ENCODE data around the gene MESP1. TPM values are rescaled to one million over a fixed set of nuclear protein-coding genes. Genes with fewer than 3 reads are reported as not detected.

The MESP1 gene
- total and polyA plus RNA-seq, 2 of the 13 experiments (the other 11 are each of a cell fraction or from before 2014, with no cell fraction given) = not detected

DNA sequence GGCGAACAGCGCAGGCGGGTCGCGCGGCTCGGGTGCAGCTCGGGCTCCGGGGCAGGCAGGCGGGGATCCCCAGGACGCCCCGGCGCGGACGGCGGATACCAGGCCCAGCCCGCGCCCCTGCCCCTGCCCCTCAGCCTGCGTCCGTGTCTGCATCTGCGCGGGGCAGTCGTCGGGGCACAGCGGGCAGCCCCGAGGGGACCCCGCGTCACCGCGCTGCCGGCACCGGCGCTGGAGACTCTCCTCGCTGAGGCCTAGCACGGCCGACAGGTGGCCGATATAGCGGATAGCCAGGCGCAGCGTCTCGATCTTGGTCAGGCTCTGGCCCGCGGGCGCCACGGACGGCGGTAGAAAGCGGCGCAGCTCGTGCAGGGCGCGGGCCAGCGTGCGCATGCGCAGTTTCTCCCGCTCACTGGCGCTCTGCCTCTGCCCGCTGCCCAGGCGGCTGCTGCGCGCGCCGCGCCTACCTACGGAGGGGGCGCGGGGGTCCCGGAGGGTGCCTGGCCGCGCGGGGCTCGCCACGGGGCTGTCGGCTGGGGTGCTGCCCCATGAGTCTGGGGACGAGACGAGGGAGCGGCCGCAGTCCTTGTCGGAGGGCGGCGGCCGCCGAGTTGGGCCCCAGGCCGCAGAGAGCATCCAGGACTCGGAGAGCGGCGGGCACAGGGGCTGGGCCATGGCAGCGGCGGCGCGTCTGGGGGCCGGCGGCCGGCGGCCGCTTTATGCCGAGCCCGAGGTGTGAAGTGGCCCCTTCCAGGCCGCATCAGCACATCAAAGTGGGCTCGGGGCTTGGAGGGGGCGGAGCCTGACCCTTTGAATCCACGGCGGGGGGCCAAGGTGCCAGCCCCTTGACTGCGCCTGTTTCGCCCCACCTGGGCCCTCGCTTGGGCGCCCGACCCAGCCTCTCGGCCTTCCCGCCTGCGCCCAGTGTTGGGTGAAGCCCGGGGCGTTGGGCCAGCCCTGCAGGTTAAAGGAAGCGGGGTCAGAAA lies at the start of gene MESP1 (continued):
- TF ChIP-seq ARID3A (IDR thresholded peaks at IDR 0.05; ENCODE audit: low read depth, low read length) (0 out of 2 replicates have a peak, but pooled peaks have one; percentile 20), ELF3 (CRISPR knock-in tag; IDR thresholded peaks at IDR 0.05) (0 out of 2 replicates have a peak, but pooled peaks have one; percentile 30), PHF21A (CRISPR knock-in tag; IDR thresholded peaks at IDR 0.05) (peak; percentile 68), AKNA (CRISPR knock-in tag; IDR thresholded peaks at IDR 0.05; ENCODE audit: borderline replicate concordance) (no peak), ATF7-NPFF (CRISPR knock-in tag; IDR thresholded peaks at IDR 0.05; ENCODE audit: low read depth) (peak; percentile 65; the same call in 1 of the 2 replicates), NONO (IDR thresholded peaks at IDR 0.05) (no peak), NONO (CRISPR knock-in tag; conservative IDR thresholded peaks at IDR 0.05) (0 out of 2 replicates have a peak, but pooled peaks have one; percentile 64), SIX4 (CRISPR knock-in tag; IDR thresholded peaks at IDR 0.05) (0 out of 2 replicates have a peak, but pooled peaks have one; percentile 41), HDAC1 (CRISPR knock-in tag; IDR thresholded peaks at IDR 0.05) (peak; percentile 38; the same call in 1 of the 2 replicates), FOSL2 (CRISPR knock-in tag; IDR thresholded peaks at IDR 0.05) (peak; percentile 32; the same call in 1 of the 2 replicates), RNF2 (conservative IDR thresholded peaks at IDR 0.05; ENCODE audit: low read depth) (peak; percentile 90), KDM5B (CRISPR knock-in tag; IDR thresholded peaks at IDR 0.05; ENCODE audit: borderline replicate concordance) (peak; percentile 92), ZBTB43 (CRISPR knock-in tag; conservative IDR thresholded peaks at IDR 0.05) (peak; percentile 48; the same call in 1 of the 2 replicates), NR2F2 (IDR thresholded peaks at IDR 0.05; ENCODE audit: borderline replicate concordance, low read depth) (no peak), RFXAP (CRISPR knock-in tag; IDR thresholded peaks at IDR 0.05; ENCODE audit: borderline replicate concordance) (peak; percentile 41; the same call in 1 of the 2 replicates)
- TF ChIP-seq, protein P1, sequence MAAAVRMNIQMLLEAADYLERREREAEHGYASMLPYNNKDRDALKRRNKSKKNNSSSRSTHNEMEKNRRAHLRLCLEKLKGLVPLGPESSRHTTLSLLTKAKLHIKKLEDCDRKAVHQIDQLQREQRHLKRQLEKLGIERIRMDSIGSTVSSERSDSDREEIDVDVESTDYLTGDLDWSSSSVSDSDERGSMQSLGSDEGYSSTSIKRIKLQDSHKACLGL (CRISPR knock-in tag; IDR thresholded peaks at IDR 0.05) = peak; percentile 70; the same call in 1 of the 2 replicates
- TF ChIP-seq, protein P2, sequence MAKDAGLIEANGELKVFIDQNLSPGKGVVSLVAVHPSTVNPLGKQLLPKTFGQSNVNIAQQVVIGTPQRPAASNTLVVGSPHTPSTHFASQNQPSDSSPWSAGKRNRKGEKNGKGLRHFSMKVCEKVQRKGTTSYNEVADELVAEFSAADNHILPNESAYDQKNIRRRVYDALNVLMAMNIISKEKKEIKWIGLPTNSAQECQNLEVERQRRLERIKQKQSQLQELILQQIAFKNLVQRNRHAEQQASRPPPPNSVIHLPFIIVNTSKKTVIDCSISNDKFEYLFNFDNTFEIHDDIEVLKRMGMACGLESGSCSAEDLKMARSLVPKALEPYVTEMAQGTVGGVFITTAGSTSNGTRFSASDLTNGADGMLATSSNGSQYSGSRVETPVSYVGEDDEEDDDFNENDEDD (CRISPR knock-in tag; IDR thresholded peaks at IDR 0.05; ENCODE audit: borderline replicate concordance) = peak; percentile 91

Data from HepG2 (cell line).